NCI-H2107 treated with DMSO at 0.1 percent for 48 hours (cell line): ENCODE results near the gene TRAPPC4.

Experiments
- DNase-seq: peaks from one replicate; lab custom pipeline; 2025; ENCODE audit not compliant: unreplicated experiment; lab: John Stamatoyannopoulos, UW

Gene TRAPPC4

DNA sequence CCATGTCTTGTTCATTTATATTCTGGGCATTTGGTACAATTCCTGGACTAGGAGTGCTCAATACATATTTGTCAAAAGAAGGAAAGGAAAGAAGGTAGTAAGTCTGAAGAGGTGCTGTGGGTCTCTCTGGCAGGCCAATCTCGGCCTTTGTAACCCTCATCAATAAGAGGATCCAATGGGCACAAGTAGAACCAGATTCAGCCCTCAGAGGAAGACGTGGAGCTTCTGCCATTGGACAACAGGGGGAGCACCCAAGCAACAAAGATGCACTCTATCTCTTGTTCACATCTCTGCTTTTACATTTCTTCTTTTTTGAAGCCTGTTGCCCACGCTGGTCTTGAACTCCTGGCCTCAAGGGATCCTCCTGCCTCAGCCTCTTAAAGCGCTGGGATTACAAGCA, 46.8 kb downstream of the TRAPPC4 start:
- DNase-seq, result no peak

- DNase-seq, result peak; percentile 78
Measured at GRCh38 chr11:119067371-119068222, 49.0 kb downstream of the TRAPPC4 start, which contains the start of gene VPS11. TSS of gene VPS11 (plus strand) at chr11:119067818. CDS start at chr11:119067824, 6 bp downstream.
